ENCODE measurements around the gene TRIM24. TPM values are rescaled to one million over a fixed set of nuclear protein-coding genes. Genes with fewer than 3 reads are reported as not detected.
"Not testable (repeated sequence)": the region's sequence is repeated elsewhere in the genome, so short reads cannot be mapped to it uniquely, and the experiment has no call there.

Gene TRIM24
- total RNA-seq, 2 experiments from 2014 or later = 13.6 to 15.9 TPM

GRCh38 chr7:138527746-138528223, 67.7 kb downstream of the TRIM24 start:
- no peak overlapping the region for H3K27ac Mint-ChIP-seq
- peaks cover 47% of the 10 kb centered on the region for H3K9me3 Mint-ChIP-seq
- H3K36me3 Mint-ChIP-seq = peaks cover 66% of the 10 kb centered on the region
- CTCF ChIA-PET = interaction anchor here (0.6 to 0.8 kb wide), 2 partner anchors 189 to 211 kb away, joined by 3 to 4 read pairs; no protein-coding TSS in a partner anchor
- intact Hi-C loops (cut with micrococcal nuclease) = no loop called here
- H3K4me3 Mint-ChIP-seq = no peak overlapping the region
- POLR2A ChIA-PET = no interaction called here
- no peaks in the 10 kb centered on the region for H3K4me1 Mint-ChIP-seq (ENCODE audit: low read depth)
- no peaks in the 10 kb centered on the region for H3K27me3 Mint-ChIP-seq
- no peak for DNase-seq

- H3K9me3 Mint-ChIP-seq; H3K27me3 Mint-ChIP-seq; DNase-seq; H3K4me1 Mint-ChIP-seq (ENCODE audit: low read depth); H3K4me3 Mint-ChIP-seq; POLR2A ChIA-PET; H3K27ac Mint-ChIP-seq; CTCF ChIA-PET; intact Hi-C loops (cut with micrococcal nuclease): not testable (repeated sequence)
- H3K36me3 Mint-ChIP-seq = peaks cover 77% of the 10 kb centered on the region
Observed at GRCh38 chr7:138536833-138537232, 76.8 kb downstream of the TRIM24 start.

- intact Hi-C loops (cut with micrococcal nuclease) = no loop called here
- no peak for DNase-seq
- no peak overlapping the region for H3K27ac Mint-ChIP-seq
- H3K9me3 Mint-ChIP-seq = peaks cover 3% of the 10 kb centered on the region
- no peaks in the 10 kb centered on the region for H3K27me3 Mint-ChIP-seq
- ChIA-PET POLR2A (no interaction called here), CTCF (no interaction called here)
- H3K4me1 Mint-ChIP-seq (ENCODE audit: low read depth) = peaks cover 8% of the 10 kb centered on the region
- no peak overlapping the region for H3K4me3 Mint-ChIP-seq
- H3K36me3 Mint-ChIP-seq = peaks cover 75% of the 10 kb centered on the region
Observed at GRCh38 chr7:138538518-138538917, 78.5 kb downstream of the TRIM24 start.

- Mint-ChIP-seq H3K36me3 (peaks cover 78% of the 10 kb centered on the region), H3K27ac (no peak overlapping the region), H3K4me1 (ENCODE audit: low read depth) (peaks cover 8% of the 10 kb centered on the region), H3K4me3 (no peak overlapping the region), H3K9me3 (peaks cover 6% of the 10 kb centered on the region), H3K27me3 (no peaks in the 10 kb centered on the region)
- CTCF ChIA-PET = no interaction called here
- POLR2A ChIA-PET = no interaction called here
- no peak for DNase-seq
- intact Hi-C loops (cut with micrococcal nuclease) = no loop called here
Observed at GRCh38 chr7:138538997-138539644, 79.1 kb downstream of the TRIM24 start.

- intact Hi-C loops (cut with micrococcal nuclease) = no loop called here
- no peaks in the 10 kb centered on the region for H3K27me3 Mint-ChIP-seq
- peaks cover 8% of the 10 kb centered on the region for H3K4me1 Mint-ChIP-seq (ENCODE audit: low read depth)
- ChIA-PET CTCF (no interaction called here), POLR2A (no interaction called here)
- H3K36me3 Mint-ChIP-seq = peaks cover 77% of the 10 kb centered on the region
- no peak for DNase-seq
- peaks cover 3% of the 10 kb centered on the region for H3K9me3 Mint-ChIP-seq
- H3K4me3 Mint-ChIP-seq = no peak overlapping the region
- no peak overlapping the region for H3K27ac Mint-ChIP-seq
Observed at GRCh38 chr7:138542183-138542582, 82.1 kb downstream of the TRIM24 start.

- CTCF ChIA-PET = interaction anchor here (0.6 kb wide), 1 partner anchor 352 kb away, joined by 7 read pairs; no protein-coding TSS in a partner anchor
Observed at GRCh38 chr7:138543739-138544138, 83.7 kb downstream of the TRIM24 start.

GRCh38 chr7:138545123-138545522, 85.1 kb downstream of the TRIM24 start:
- intact Hi-C loops (cut with micrococcal nuclease) = no loop called here
- H3K27me3 Mint-ChIP-seq = no peaks in the 10 kb centered on the region
- H3K9me3 Mint-ChIP-seq = peaks cover 8% of the 10 kb centered on the region

More at GRCh38 chr7:138543739-138544138, 83.7 kb downstream of the TRIM24 start:
- Mint-ChIP-seq H3K9me3 (peaks cover 3% of the 10 kb centered on the region), H3K4me1 (ENCODE audit: low read depth) (peaks cover 8% of the 10 kb centered on the region), H3K27me3 (no peaks in the 10 kb centered on the region), H3K27ac (no peak overlapping the region), H3K36me3 (peaks cover 73% of the 10 kb centered on the region), H3K4me3 (no peak overlapping the region)
- POLR2A ChIA-PET = no interaction called here
- intact Hi-C loops (cut with micrococcal nuclease) = no loop called here
- no peak for DNase-seq

GRCh38 chr7:138546064-138546619, 86.1 kb downstream of the TRIM24 start:
- CTCF ChIA-PET = no interaction called here
- H3K4me3 Mint-ChIP-seq = no peak overlapping the region
- intact Hi-C loops (cut with micrococcal nuclease) = no loop called here
- no peak for DNase-seq
- POLR2A ChIA-PET = no interaction called here
- H3K27me3 Mint-ChIP-seq = no peaks in the 10 kb centered on the region
- peaks cover 11% of the 10 kb centered on the region for H3K9me3 Mint-ChIP-seq
- peaks cover 75% of the 10 kb centered on the region for H3K36me3 Mint-ChIP-seq
- H3K27ac Mint-ChIP-seq = no peak overlapping the region
- peaks cover 8% of the 10 kb centered on the region for H3K4me1 Mint-ChIP-seq (ENCODE audit: low read depth)

More at GRCh38 chr7:138545123-138545522, 85.1 kb downstream of the TRIM24 start:
- Mint-ChIP-seq H3K4me3 (no peak overlapping the region), H3K4me1 (ENCODE audit: low read depth) (peaks cover 8% of the 10 kb centered on the region), H3K27ac (no peak overlapping the region), H3K36me3 (peaks cover 74% of the 10 kb centered on the region)
- DNase-seq = no peak
- CTCF ChIA-PET = no interaction called here
- POLR2A ChIA-PET = no interaction called here

GRCh38 chr7:138546829-138547228, 86.8 kb downstream of the TRIM24 start:
- ChIA-PET CTCF (no interaction called here), POLR2A (no interaction called here)
- intact Hi-C loops (cut with micrococcal nuclease) = no loop called here
- no peak for DNase-seq
- H3K27me3 Mint-ChIP-seq = no peaks in the 10 kb centered on the region
- no peak overlapping the region for H3K27ac Mint-ChIP-seq
- peaks cover 12% of the 10 kb centered on the region for H3K9me3 Mint-ChIP-seq
- H3K4me3 Mint-ChIP-seq = no peak overlapping the region
- peaks cover 5% of the 10 kb centered on the region for H3K4me1 Mint-ChIP-seq (ENCODE audit: low read depth)
- peaks cover 73% of the 10 kb centered on the region for H3K36me3 Mint-ChIP-seq

GRCh38 chr7:138549082-138549481, 89.0 kb downstream of the TRIM24 start:
- ChIA-PET CTCF (no interaction called here), POLR2A (no interaction called here)
- Mint-ChIP-seq H3K9me3 (peaks cover 24% of the 10 kb centered on the region), H3K36me3 (peaks cover 81% of the 10 kb centered on the region), H3K4me1 (ENCODE audit: low read depth) (no peaks in the 10 kb centered on the region), H3K27me3 (no peaks in the 10 kb centered on the region), H3K27ac (no peak overlapping the region), H3K4me3 (no peak overlapping the region)
- DNase-seq = no peak
- intact Hi-C loops (cut with micrococcal nuclease) = no loop called here

GRCh38 chr7:138550337-138550736, 90.3 kb downstream of the TRIM24 start:
- POLR2A ChIA-PET = no interaction called here
- no peaks in the 10 kb centered on the region for H3K27me3 Mint-ChIP-seq
- no peak overlapping the region for H3K4me3 Mint-ChIP-seq
- CTCF ChIA-PET = no interaction called here
- H3K27ac Mint-ChIP-seq = no peak overlapping the region
- no peak for DNase-seq
- peaks cover 32% of the 10 kb centered on the region for H3K9me3 Mint-ChIP-seq
- intact Hi-C loops (cut with micrococcal nuclease) = no loop called here
- H3K36me3 Mint-ChIP-seq = peaks cover 81% of the 10 kb centered on the region
- no peaks in the 10 kb centered on the region for H3K4me1 Mint-ChIP-seq (ENCODE audit: low read depth)

GRCh38 chr7:138551102-138551501, 91.0 kb downstream of the TRIM24 start:
- intact Hi-C loops (cut with micrococcal nuclease) = no loop called here
- Mint-ChIP-seq H3K27me3 (no peaks in the 10 kb centered on the region), H3K27ac (no peak overlapping the region), H3K36me3 (peaks cover 80% of the 10 kb centered on the region), H3K9me3 (peaks cover 35% of the 10 kb centered on the region), H3K4me1 (ENCODE audit: low read depth) (no peaks in the 10 kb centered on the region), H3K4me3 (no peak overlapping the region)
- CTCF ChIA-PET = interaction anchor here (0.7 kb wide), 1 partner anchor 103 kb away, joined by 3 read pairs; no protein-coding TSS in a partner anchor
- POLR2A ChIA-PET = no interaction called here
- no peak for DNase-seq

GRCh38 chr7:138553805-138554204, 93.7 kb downstream of the TRIM24 start:
- ChIA-PET POLR2A (no interaction called here), CTCF (no interaction called here)
- H3K9me3 Mint-ChIP-seq = peaks cover 62% of the 10 kb centered on the region
- H3K36me3 Mint-ChIP-seq = peaks cover 89% of the 10 kb centered on the region
- H3K27me3 Mint-ChIP-seq = no peaks in the 10 kb centered on the region
- H3K4me1 Mint-ChIP-seq (ENCODE audit: low read depth) = no peaks in the 10 kb centered on the region
- DNase-seq = no peak
- H3K27ac Mint-ChIP-seq = no peak overlapping the region
- H3K4me3 Mint-ChIP-seq = no peak overlapping the region
- intact Hi-C loops (cut with micrococcal nuclease) = no loop called here

All from activated CD4-positive, alpha-beta memory T cell treated with anti-CD3 and anti-CD28 coated beads for 36 hours (primary cell).